ENCODE results near the gene SPPL3. TPM values are rescaled to one million over a fixed set of nuclear protein-coding genes. Genes with fewer than 3 reads are reported as not detected.

SPPL3 gene
- total and polyA plus RNA-seq, 2 experiments from 2014 or later, result 20.0 to 67.3 TPM

- DNase-seq (ENCODE audit: low spot score), result no peak
- Histone ChIP-seq H3K79me2 (no peaks in the 10 kb centered on the region), H2AFZ (no peak overlapping the region), H3K4me1 (ENCODE audit: insufficient read depth) (peaks cover 7% of the 10 kb centered on the region), H3K27ac (no peak overlapping the region), H3K4me3 (no peak overlapping the region), H3K4me2 (no peak overlapping the region), H3K27me3 (no peaks in the 10 kb centered on the region), H4K20me1 (ENCODE audit: insufficient read depth, poor library complexity, severe bottlenecking) (no peaks in the 10 kb centered on the region), H3K36me3 (replicated peaks; ENCODE audit: insufficient read depth, low read depth) (no peaks in the 10 kb centered on the region), H3K9me2 (replicated peaks; ENCODE audit: insufficient read depth) (no peaks in the 10 kb centered on the region), H3K9me3 (ENCODE audit: low read depth) (no peaks in the 10 kb centered on the region)
- TF ChIP-seq CTCF (IDR thresholded peaks at IDR 0.05; ENCODE audit: poor library complexity), result no peak
- TF ChIP-seq EZH2phosphoT487 (IDR thresholded peaks at IDR 0.05; ENCODE audit: low read depth, severe bottlenecking, unreplicated experiment), result no peak
- no peak for TF ChIP-seq EZH2 (IDR thresholded peaks at IDR 0.05; ENCODE audit: borderline replicate concordance)
- WGBS (ENCODE audit: low lambda C conversion rate, missing lambda C conversion rate), result 75% methylated on average over 3 of the region's 3 CpGs
Observed at GRCh38 chr12:120763250-120763649, 140.9 kb downstream of the SPPL3 start.

- TF ChIP-seq CTCF (IDR thresholded peaks at IDR 0.05; ENCODE audit: poor library complexity) (no peak), EZH2phosphoT487 (IDR thresholded peaks at IDR 0.05; ENCODE audit: low read depth, severe bottlenecking, unreplicated experiment) (no peak), EZH2 (IDR thresholded peaks at IDR 0.05; ENCODE audit: borderline replicate concordance) (no peak)
- DNase-seq (ENCODE audit: low spot score), result no peak
- H3K4me1 ChIP-seq (ENCODE audit: insufficient read depth), result peaks cover 7% of the 10 kb centered on the region
- H3K27me3 ChIP-seq, result no peaks in the 10 kb centered on the region
- peak overlapping the region; percentile 87 for H3K27ac ChIP-seq
- peak overlapping the region; percentile 25 for H3K4me2 ChIP-seq
- H3K9me3 ChIP-seq (ENCODE audit: low read depth), result no peaks in the 10 kb centered on the region
- H3K9me2 ChIP-seq (replicated peaks; ENCODE audit: insufficient read depth), result no peaks in the 10 kb centered on the region
- no peaks in the 10 kb centered on the region for H3K79me2 ChIP-seq
- H2AFZ ChIP-seq, result no peak overlapping the region
- H4K20me1 ChIP-seq (ENCODE audit: insufficient read depth, poor library complexity, severe bottlenecking), result no peaks in the 10 kb centered on the region
- H3K36me3 ChIP-seq (replicated peaks; ENCODE audit: insufficient read depth, low read depth), result no peaks in the 10 kb centered on the region
- no peak overlapping the region for H3K4me3 ChIP-seq
- 68% methylated on average over 6 of the region's 6 CpGs for WGBS (ENCODE audit: low lambda C conversion rate, missing lambda C conversion rate)
Observed at GRCh38 chr12:120762086-120762485, 142.1 kb downstream of the SPPL3 start.

GRCh38 chr12:120761519-120761934 is 142.6 kb downstream of the SPPL3 start:
- Histone ChIP-seq H3K4me2 (peak overlapping the region; percentile 25), H2AFZ (no peak overlapping the region), H3K4me3 (no peak overlapping the region), H3K9me2 (replicated peaks; ENCODE audit: insufficient read depth) (no peaks in the 10 kb centered on the region), H3K36me3 (replicated peaks; ENCODE audit: insufficient read depth, low read depth) (no peaks in the 10 kb centered on the region), H3K27me3 (no peaks in the 10 kb centered on the region), H3K27ac (peak overlapping the region; percentile 87), H3K79me2 (no peaks in the 10 kb centered on the region), H3K9me3 (ENCODE audit: low read depth) (no peaks in the 10 kb centered on the region), H4K20me1 (ENCODE audit: insufficient read depth, poor library complexity, severe bottlenecking) (no peaks in the 10 kb centered on the region), H3K4me1 (ENCODE audit: insufficient read depth) (peaks cover 10% of the 10 kb centered on the region)
- TF ChIP-seq EZH2 (IDR thresholded peaks at IDR 0.05; ENCODE audit: borderline replicate concordance) (no peak), CTCF (IDR thresholded peaks at IDR 0.05; ENCODE audit: poor library complexity) (no peak), EZH2phosphoT487 (IDR thresholded peaks at IDR 0.05; ENCODE audit: low read depth, severe bottlenecking, unreplicated experiment) (no peak)
- peak; percentile 78 for DNase-seq (ENCODE audit: low spot score)
- 41% methylated on average over 9 of the region's 9 CpGs for WGBS (ENCODE audit: low lambda C conversion rate, missing lambda C conversion rate)

Data from hepatocyte (in vitro differentiated cells).